Stimulated activated CD4-positive, alpha-beta T cell treated with anti-CD3 and anti-CD28 coated beads, Interleukin-1b, Interleukin-23, amount 100 ng/mL, for 24 hours (primary cell): ENCODE results near the gene CILP2.

Experiments
- DNase-seq, 4 experiments: peaks; one replicate each; pipeline ENCODE4 v3.0.0-alpha.2; 2020; ENCODE audit warnings: low read depth in 4 of 4, low spot score in 1 of 4

Gene CILP2

GRCh38 chr19:19563348-19563848 lies 25.3 kb downstream of the CILP2 start:
- DNase-seq: no peak

GRCh38 chr19:19566306-19566705 lies 28.2 kb downstream of the CILP2 start:
- no peak for DNase-seq

- DNase-seq: no peak
These were observed 29.3 kb downstream of the CILP2 start for GRCh38 chr19:19567391-19567790.

GRCh38 chr19:19568802-19569756 lies 31.0 kb downstream of the CILP2 start:
- no peak for DNase-seq

DNA sequence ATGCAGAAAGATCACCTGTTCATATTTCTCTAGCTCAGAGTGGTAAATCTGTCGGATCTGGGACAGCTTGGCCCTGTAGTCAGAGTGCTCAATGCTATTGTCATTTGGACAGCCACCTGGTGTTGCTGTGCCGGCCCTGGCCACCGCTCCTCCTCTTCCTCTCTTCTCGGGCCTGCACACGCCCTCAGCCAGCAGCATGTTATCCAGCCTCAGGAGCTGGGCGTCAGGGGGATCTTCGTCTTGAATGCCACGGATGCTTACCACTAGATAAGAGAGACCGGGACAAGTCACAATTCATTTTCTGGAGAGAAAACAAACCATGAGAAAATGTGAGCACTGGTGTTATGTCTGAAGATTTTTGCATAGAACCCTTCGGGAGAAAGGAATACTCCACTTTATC lies 32.5 kb downstream of the CILP2 start:
- no peak for DNase-seq

DNA sequence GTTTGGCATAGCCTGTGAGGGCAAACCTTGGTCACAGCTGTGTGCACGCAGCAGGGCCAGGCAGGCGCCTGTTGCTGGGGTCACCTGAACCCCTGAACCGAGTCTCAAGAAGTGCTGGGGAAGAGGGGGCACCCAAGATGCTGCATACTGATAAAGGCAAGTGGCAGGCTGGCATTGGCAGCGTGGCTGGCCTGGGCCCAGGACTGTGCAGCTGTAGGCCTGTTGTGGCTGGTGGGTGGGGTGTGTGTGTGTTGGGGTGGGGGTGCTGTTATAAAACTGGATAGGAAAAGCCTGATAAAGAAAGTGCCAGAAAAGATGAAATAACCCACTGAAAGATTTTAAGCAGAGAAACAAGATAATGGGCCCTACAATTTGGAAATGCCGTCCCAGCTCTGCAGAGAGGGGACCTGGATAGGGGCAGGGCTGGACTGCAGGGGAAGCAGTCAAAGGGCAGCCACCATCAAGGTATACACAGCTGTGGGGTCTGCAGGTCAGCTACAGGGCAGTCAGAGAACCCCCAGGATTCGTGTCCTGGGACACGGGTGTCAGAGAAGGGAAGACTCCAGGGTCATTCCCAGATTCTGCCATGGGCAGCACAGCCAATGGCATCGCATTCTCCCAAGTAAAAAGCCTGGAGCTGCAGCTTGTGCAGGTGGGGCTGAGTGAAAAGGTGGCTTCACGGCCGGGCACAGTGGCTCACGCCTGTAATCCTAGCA lies 33.2 kb downstream of the CILP2 start:
- DNase-seq: no peak

DNA sequence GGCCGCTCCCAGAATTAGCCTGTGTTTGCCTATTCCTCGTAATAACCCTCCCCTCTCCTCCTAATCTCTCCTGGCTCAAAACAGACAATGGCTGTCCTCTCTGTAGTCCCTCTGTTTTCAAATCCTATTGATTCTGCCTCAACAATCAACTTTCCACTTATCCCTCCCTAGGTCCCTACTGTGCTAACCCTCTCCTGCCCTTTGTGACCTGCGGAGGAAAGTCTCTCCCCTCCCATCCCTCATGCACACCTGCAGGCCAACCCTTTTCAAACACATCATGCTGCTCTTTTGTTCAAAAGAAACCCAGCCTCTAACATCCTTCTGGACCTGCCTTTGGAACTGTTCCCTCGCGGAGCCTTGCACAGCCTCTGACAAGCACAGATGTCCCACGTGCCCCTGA lies 37.3 kb downstream of the CILP2 start:
- DNase-seq: no peak

DNA sequence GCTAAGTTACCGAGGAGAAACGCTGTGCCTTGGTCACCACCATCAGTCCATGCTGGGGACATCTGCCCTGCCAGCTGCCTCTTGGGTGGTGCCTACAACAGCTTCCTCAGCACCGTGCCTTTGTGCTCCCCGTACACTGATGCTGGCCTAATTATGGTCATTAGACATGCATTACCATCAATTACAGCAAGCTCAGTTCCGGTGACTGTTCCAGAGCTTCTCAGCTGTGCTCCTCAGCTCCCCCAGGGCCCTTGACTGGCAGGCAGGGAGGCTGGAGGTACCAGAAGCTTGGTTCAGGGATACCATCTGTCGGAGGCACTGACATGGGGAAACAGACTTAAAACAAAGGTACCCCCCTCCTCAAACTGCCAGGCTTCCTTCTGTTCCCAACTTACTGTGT lies 40.2 kb downstream of the CILP2 start:
- DNase-seq: no peak

DNA sequence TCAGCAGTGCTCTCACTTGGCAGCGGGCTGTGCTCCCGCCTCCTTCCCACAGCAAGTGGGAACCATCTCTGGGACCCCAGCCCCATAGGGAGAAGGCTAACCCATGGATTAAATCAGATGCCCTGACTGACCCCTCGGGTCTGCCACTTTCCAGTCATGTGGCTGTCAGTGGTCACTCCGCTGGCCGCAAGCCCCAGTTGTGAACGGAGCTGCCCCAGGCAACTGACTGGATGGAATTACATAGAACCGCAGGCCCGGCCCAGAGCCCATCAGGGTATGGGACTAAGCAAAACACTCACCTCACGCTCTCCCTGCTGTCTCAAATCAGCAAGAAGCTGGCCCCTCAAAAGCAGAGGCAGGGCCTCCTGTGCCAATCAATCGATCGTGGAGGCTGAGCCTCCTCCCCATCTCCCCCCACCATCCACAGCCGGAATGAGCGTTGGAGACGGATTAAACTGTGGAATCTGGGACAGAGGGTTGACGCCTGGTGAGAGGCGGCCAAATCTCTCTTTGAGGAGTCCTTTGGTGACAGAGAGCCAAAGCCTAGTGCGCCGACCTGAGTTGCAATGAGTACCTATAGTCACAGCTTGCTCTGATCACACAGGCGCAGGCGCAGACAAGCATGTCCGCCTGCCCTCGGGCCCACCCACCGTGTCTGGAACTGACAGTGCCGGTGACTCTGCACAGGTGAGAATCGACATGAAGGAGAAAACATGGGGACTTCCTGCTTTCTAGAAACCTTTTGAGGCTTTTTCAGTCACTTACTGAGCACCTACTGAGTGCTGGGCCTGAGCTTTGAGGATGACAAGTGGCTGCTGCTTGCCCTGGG lies 41.7 kb downstream of the CILP2 start:
- DNase-seq: no peak

DNA sequence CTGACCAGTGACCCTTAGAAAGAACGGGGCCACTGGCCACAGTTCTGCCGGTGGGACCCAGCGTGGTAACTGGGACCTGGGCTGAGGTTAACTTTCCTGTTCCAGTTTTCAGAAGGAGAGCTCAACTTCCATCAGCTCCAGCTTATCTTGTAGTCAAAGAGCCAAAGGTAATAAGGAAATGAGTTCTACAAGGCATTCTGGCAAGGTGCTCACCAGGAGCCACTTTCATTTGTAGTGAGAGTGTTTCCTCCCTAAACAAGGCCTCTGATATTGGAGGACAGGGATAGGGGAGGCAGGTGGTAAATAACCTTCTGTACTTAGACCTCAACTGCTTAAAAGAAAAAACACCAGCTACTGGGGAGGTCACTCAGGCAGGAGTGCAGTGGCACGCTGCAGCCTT lies 42.4 kb downstream of the CILP2 start:
- DNase-seq: no peak

DNA sequence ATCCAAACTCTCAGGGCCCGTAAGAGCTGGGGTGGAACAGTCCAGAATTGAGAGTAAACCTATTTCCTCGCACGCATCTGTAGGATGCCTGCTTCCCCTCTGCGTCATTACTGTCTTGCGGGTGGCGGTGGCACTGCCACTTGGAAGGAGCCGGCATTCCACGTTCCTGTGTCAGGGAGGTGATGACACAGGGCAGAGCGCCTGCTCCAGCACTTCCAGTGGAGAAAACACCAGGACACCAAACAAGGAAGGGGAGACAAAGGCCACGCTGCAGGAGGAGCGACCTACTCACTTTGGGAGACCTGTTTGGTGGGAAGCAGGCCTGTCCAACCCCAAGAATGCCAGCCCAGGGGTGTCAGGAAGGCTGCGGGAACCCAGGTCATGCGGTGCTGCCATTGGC lies 43.3 kb downstream of the CILP2 start:
- no peak for DNase-seq

- no peak for DNase-seq
These were observed 44.4 kb downstream of the CILP2 start for GRCh38 chr19:19582471-19582870.

DNA sequence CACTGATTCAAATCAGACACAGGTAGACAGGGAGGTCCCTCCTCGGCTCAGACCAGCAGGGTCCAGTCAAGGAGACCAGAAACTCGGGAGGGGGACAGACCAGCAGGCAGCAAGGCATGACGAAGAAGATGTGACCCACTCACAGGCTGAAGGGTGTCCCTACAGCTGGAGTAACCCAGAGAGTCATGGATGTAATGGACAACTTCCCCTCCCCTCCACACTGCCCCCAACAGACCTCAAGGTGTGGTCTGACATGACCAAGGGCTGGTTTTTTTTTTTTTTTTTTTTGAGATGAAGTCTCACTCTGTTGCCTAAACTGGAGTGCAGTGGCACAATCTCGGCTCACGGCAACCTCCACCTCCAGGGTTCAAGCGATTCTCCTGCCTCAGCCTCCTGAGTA lies 46.3 kb downstream of the CILP2 start:
- no peak for DNase-seq

- no peak for DNase-seq
These were observed 49.7 kb downstream of the CILP2 start for GRCh38 chr19:19587771-19588170.

GRCh38 chr19:19588546-19588945 lies 50.5 kb downstream of the CILP2 start:
- no peak for DNase-seq

DNA sequence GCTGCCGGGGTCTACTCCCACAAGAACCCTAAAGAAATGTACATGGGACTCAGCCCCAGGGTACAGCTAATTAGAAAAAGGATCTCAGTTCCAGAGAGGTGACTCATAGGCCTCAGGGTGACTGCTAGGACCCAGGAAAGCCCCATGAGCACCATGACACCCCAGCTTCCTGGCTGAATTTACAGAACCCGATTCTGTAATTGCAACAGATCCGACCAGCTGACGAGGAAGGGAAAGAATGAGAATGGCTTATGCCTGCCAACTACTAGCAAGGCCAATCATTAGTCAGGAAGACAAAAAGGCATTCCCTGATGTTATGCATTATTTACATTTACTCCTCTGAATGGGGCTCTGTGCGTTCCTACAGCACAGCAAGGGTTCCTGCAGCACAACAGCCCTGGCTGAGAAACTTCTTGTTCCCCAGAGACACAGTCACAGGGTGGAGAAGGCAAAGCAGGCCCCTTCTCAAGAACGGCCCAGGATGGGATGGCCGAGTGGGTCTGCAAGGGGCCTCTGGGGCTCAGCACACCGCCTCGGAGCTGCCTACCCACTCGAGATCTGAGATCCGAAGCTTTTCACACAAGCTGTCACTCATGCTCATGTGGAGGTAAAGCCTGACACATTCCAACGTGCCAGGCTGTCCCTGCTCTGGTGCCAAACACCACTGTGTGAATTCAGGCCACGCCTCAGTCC lies 53.2 kb downstream of the CILP2 start:
- peak in 2 of 4 experiments; percentile 45 to 56 for DNase-seq

DNA sequence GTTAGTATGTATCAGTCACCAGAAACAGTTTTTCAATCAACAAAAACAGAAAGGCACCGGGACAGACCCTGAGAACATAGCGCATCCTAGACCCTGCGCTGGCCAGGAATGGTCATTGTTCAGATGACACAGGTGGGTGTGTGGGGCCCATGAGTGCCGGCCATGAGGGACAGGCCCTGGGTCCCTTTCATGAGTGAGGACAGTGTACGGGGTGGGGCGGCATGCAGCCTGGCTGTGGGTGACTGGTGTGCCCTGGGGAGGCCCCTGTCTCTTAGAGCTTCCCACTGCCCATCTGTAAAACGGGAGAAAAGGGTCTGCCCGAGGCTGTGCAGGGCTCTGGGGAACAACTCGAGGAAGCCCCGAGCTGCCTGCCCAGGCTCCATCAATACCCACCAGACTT lies 54.6 kb downstream of the CILP2 start:
- no peak for DNase-seq

DNA sequence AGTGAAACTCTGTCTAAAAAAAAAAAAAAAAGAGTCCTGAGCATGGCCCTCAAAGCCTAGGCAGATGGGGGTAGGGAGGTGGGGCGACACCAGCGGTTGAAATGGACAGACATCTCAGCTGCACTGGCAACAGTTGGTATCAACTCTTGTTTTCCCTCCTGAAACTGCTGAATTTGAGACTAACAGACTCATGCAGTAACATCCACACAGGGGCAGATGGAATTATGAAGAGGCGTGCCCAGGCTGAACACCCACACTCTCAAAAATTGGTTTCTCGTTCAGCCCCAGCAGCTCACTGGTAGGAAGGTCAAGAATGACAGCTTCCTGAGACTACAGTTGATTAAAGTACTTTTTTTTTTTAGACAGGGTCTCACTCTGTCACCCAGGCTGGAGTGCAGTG lies 56.3 kb downstream of the CILP2 start:
- no peak for DNase-seq

GRCh38 chr19:19595171-19595701 lies 57.2 kb downstream of the CILP2 start:
- no peak for DNase-seq
